Measurements from ENCODE around the gene ITGB3.

- TF ChIP-seq, protein P1, sequence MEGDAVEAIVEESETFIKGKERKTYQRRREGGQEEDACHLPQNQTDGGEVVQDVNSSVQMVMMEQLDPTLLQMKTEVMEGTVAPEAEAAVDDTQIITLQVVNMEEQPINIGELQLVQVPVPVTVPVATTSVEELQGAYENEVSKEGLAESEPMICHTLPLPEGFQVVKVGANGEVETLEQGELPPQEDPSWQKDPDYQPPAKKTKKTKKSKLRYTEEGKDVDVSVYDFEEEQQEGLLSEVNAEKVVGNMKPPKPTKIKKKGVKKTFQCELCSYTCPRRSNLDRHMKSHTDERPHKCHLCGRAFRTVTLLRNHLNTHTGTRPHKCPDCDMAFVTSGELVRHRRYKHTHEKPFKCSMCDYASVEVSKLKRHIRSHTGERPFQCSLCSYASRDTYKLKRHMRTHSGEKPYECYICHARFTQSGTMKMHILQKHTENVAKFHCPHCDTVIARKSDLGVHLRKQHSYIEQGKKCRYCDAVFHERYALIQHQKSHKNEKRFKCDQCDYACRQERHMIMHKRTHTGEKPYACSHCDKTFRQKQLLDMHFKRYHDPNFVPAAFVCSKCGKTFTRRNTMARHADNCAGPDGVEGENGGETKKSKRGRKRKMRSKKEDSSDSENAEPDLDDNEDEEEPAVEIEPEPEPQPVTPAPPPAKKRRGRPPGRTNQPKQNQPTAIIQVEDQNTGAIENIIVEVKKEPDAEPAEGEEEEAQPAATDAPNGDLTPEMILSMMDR (IDR thresholded peaks at IDR 0.05): no peak
- TF ChIP-seq RCOR1 (IDR thresholded peaks at IDR 0.05; ENCODE audit: low read length): no peak
Measured at GRCh38 chr17:47224966-47225365, 28.7 kb upstream of the ITGB3 start.
